ENCODE results near the gene TDRD12. TPM values are rescaled to one million over a fixed set of nuclear protein-coding genes. Genes with fewer than 3 reads are reported as not detected.
"Not testable (repeated sequence)": the region's sequence is repeated elsewhere in the genome, so short reads cannot be mapped to it uniquely, and the experiment has no call there.

TDRD12 gene
- total and polyA plus RNA-seq, 2 of the 13 experiments (the other 11 are each of a cell fraction or from before 2014, with no cell fraction given): 0.03 to 0.40 TPM

DNA sequence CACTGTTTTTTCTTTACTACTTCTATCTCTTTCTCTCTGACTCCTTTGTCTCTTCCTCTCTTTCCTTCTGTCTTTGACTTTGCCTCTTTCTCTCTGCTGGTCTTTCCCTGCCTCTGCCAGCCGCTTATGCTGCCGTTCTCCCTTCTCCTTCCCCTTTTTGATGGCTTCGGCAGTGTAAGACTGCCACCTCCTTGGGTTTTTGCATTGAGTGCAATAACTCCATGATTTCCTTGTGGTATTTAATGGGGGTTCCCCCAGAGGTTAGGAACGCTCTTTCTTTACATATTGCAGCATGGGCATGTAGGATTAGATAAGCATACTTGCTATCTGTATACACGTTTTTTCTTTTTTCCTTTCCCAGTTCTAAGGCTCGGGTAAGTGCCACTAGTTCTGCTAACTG is 24.1 kb upstream of the TDRD12 start:
- H3K27me3 ChIP-seq (ENCODE audit: control insufficient read depth in 1 of 2, insufficient read depth in 2 of 2, low read length in 2 of 2); FAIRE-seq; intact Hi-C loops (cut with micrococcal nuclease; ENCODE audit: unreplicated experiment); H3K9me3 ChIP-seq (ENCODE audit: low read length); BruUV-seq (replicated peaks); H3K36me3 ChIP-seq (replicated peaks in 1 of 2; ENCODE audit: control insufficient read depth in 1 of 2, insufficient read depth in 2 of 2, low read length in 2 of 2); H3K9ac ChIP-seq (ENCODE audit: insufficient read depth, low read depth, low read length); H3K27ac ChIP-seq (ENCODE audit: extremely low read length, insufficient read depth, low read length); DNase-seq (ENCODE audit: low spot score); H3K4me3 ChIP-seq (replicated peaks in 1 of 3; ENCODE audit: insufficient read depth in 1 of 3, low read depth in 2 of 3, low read length in 3 of 3); H3K4me2 ChIP-seq (ENCODE audit: low read depth, low read length); POLR2A ChIA-PET; H2AFZ ChIP-seq (ENCODE audit: low read length); CTCF ChIA-PET (ENCODE audit: low intra/inter-chr PET ratio, low total read pairs); ATAC-seq: not testable (repeated sequence)
- 93% methylated on average over 6 of the region's 6 CpGs for WGBS (ENCODE audit: low lambda C conversion rate)
- in situ Hi-C loops (cut with HindIII; ENCODE audit: extremely low pct_ligation_motif_present, low pct_unique_long_range_greater_than_20kb): loop anchor here (10.0 to 25.0 kb wide), 2 partner anchors 279 to 442 kb away; partner anchors contain the start of genes CEP89, FAAP24 and WDR88
- Histone ChIP-seq H3K4me1 (ENCODE audit: insufficient read depth, low read length) (peaks cover 56% of the 10 kb centered on the region), H4K20me1 (ENCODE audit: insufficient read depth, low read length) (peaks cover 13% of the 10 kb centered on the region), H3K79me2 (ENCODE audit: insufficient read depth, low read length) (peaks cover 11% of the 10 kb centered on the region)

DNA sequence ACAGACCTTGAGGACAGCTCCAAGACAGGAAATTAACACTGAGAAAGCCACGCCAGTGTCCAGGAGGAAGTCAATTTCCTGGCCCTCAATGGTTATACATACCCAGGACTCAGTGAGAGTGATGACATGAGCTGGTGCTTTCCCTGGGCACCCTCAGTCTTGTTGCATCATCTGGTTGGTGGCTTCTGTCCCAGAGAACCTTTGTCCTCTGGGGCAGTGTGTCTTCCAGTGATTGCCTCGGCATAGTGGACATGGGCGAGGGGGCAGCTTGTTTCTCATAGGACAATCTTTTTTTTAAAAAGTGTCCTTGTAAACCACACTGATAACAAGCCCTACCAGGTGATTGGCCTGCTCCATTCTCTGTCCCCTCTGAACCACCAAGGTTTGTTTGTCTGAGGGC is 22.8 kb upstream of the TDRD12 start:
- WGBS (ENCODE audit: low lambda C conversion rate): 42% methylated on average over 2 of the region's 3 CpGs
- H3K27me3 ChIP-seq (ENCODE audit: control insufficient read depth in 1 of 2, insufficient read depth in 2 of 2, low read length in 2 of 2); H2AFZ ChIP-seq (ENCODE audit: low read length); BruUV-seq (replicated peaks); H3K27ac ChIP-seq (ENCODE audit: extremely low read length, insufficient read depth, low read length); H3K4me2 ChIP-seq (ENCODE audit: low read depth, low read length); H3K36me3 ChIP-seq (replicated peaks in 1 of 2; ENCODE audit: control insufficient read depth in 1 of 2, insufficient read depth in 2 of 2, low read length in 2 of 2); H3K9me3 ChIP-seq (ENCODE audit: low read length); H3K4me3 ChIP-seq (replicated peaks in 1 of 3; ENCODE audit: insufficient read depth in 1 of 3, low read depth in 2 of 3, low read length in 3 of 3); CTCF ChIA-PET (ENCODE audit: low intra/inter-chr PET ratio, low total read pairs); H3K9ac ChIP-seq (ENCODE audit: insufficient read depth, low read depth, low read length); POLR2A ChIA-PET; DNase-seq (ENCODE audit: low spot score); intact Hi-C loops (cut with micrococcal nuclease; ENCODE audit: unreplicated experiment); ATAC-seq; FAIRE-seq: not testable (repeated sequence)
- H3K4me1 ChIP-seq (ENCODE audit: insufficient read depth, low read length): peaks cover 45% of the 10 kb centered on the region
- H3K79me2 ChIP-seq (ENCODE audit: insufficient read depth, low read length): peaks cover 11% of the 10 kb centered on the region
- in situ Hi-C loops (cut with HindIII; ENCODE audit: extremely low pct_ligation_motif_present, low pct_unique_long_range_greater_than_20kb): loop anchor here (10.0 to 25.0 kb wide), 2 partner anchors 278 to 441 kb away; partner anchors contain the start of genes CEP89, FAAP24 and WDR88
- TF ChIP-seq GATAD2A (CRISPR knock-in tag; IDR thresholded peaks at IDR 0.05) (0 out of 2 replicates have a peak, but pooled peaks have one; percentile 27), ZNF644 (CRISPR knock-in tag; IDR thresholded peaks at IDR 0.05; ENCODE audit: low read depth) (peak; percentile 69), CEBPG (CRISPR knock-in tag; IDR thresholded peaks at IDR 0.05) (peak; percentile 82), HNF4A (CRISPR knock-in tag; IDR thresholded peaks at IDR 0.05) (peak; percentile 52), CEBPB (IDR thresholded peaks at IDR 0.05; ENCODE audit: borderline replicate concordance, low read depth, low read length) (peak; percentile 77; the same call in 1 of the 2 replicates), RARA (CRISPR knock-in tag; IDR thresholded peaks at IDR 0.05) (peak; percentile 29; the same call in 1 of the 2 replicates)
- TF ChIP-seq, protein P1, sequence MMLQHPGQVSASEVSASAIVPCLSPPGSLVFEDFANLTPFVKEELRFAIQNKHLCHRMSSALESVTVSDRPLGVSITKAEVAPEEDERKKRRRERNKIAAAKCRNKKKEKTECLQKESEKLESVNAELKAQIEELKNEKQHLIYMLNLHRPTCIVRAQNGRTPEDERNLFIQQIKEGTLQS (CRISPR knock-in tag; IDR thresholded peaks at IDR 0.05): 0 out of 2 replicates have a peak, but pooled peaks have one; percentile 25
- TF ChIP-seq, protein P2, sequence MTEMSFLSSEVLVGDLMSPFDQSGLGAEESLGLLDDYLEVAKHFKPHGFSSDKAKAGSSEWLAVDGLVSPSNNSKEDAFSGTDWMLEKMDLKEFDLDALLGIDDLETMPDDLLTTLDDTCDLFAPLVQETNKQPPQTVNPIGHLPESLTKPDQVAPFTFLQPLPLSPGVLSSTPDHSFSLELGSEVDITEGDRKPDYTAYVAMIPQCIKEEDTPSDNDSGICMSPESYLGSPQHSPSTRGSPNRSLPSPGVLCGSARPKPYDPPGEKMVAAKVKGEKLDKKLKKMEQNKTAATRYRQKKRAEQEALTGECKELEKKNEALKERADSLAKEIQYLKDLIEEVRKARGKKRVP (CRISPR knock-in tag; IDR thresholded peaks at IDR 0.05): peak in 1 of 2 experiments; percentile 89; a peak in 2 of 4 replicates
- H4K20me1 ChIP-seq (ENCODE audit: insufficient read depth, low read length): peaks cover 20% of the 10 kb centered on the region

Data from HepG2 (cell line).